ENCODE measurements around the gene CAMK2D. TPM values are rescaled to one million over a fixed set of nuclear protein-coding genes. Genes with fewer than 3 reads are reported as not detected.

Gene CAMK2D
- total and polyA plus RNA-seq, 2 experiments from 2014 or later, result 4.9 to 14.6 TPM

DNA sequence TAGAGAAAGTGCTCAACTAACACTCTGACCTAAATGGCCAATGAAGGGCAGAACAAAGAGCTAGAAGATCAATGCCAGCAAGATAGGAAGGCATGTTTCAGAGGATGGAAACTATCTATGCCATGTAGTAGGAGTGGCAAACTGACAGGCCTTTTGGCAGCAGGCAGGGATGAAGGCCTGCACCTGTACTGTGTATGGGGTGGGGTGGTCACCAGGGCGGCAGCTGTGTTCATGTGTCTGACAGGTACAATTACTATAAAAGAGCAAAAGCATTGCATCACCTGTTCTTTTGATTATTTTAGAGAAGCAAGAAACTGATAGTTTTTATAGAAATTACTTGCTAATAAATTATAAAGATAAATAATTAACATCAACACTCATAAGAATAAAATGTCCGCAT is 239.1 kb downstream of the CAMK2D start:
- no peak for ATAC-seq
- H3K4me2 ChIP-seq, result no peak overlapping the region
- peaks cover 6% of the 10 kb centered on the region; the same call in 2 of the 3 replicates for H3K4me1 Mint-ChIP-seq
- no peak overlapping the region for H3K4me3 Mint-ChIP-seq
- no peaks in the 10 kb centered on the region for H4K20me1 ChIP-seq (replicated peaks; ENCODE audit: insufficient read depth)
- no peak overlapping the region for H3K4me3 ChIP-seq
- no peaks in the 10 kb centered on the region for H3K36me3 Mint-ChIP-seq (ENCODE audit: low read depth)
- no peak for DNase-seq (ENCODE audit: low spot score)
- no peaks in the 10 kb centered on the region for H3K27me3 Mint-ChIP-seq (ENCODE audit: insufficient read depth, low read depth, poor library complexity)
- no peaks in the 10 kb centered on the region for H3K79me2 ChIP-seq (replicated peaks; ENCODE audit: insufficient read depth)
- TF ChIP-seq NANOG (IDR thresholded peaks at IDR 0.05; ENCODE audit: borderline replicate concordance), result no peak
- no peak for TF ChIP-seq ZNF331 (CRISPR knock-in tag; IDR thresholded peaks at IDR 0.05; ENCODE audit: low read depth)
- TF ChIP-seq CREB1 (CRISPR knock-in tag; IDR thresholded peaks at IDR 0.05; ENCODE audit: low read depth), result no peak
- TF ChIP-seq ZNF114 (CRISPR knock-in tag; IDR thresholded peaks at IDR 0.05), result no peak
- TF ChIP-seq, protein P1, sequence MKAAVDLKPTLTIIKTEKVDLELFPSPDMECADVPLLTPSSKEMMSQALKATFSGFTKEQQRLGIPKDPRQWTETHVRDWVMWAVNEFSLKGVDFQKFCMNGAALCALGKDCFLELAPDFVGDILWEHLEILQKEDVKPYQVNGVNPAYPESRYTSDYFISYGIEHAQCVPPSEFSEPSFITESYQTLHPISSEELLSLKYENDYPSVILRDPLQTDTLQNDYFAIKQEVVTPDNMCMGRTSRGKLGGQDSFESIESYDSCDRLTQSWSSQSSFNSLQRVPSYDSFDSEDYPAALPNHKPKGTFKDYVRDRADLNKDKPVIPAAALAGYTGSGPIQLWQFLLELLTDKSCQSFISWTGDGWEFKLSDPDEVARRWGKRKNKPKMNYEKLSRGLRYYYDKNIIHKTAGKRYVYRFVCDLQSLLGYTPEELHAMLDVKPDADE (IDR thresholded peaks at IDR 0.05), result no peak
- TF ChIP-seq EZH2phosphoT487 (IDR thresholded peaks at IDR 0.05; ENCODE audit: unreplicated experiment), result no peak
- TF ChIP-seq ZNF462 (CRISPR knock-in tag; IDR thresholded peaks at IDR 0.05), result no peak
- no peak for TF ChIP-seq REST (IDR thresholded peaks at IDR 0.05; ENCODE audit: unreplicated experiment)
- TF ChIP-seq STAT1 (IDR thresholded peaks at IDR 0.05; ENCODE audit: unreplicated experiment), result no peak
- TF ChIP-seq JUNB (IDR thresholded peaks at IDR 0.05; ENCODE audit: unreplicated experiment), result no peak
- no peak for TF ChIP-seq EZH2 (IDR thresholded peaks at IDR 0.05; ENCODE audit: low read depth, unreplicated experiment)
- TF ChIP-seq POLR2AphosphoS5 (IDR thresholded peaks at IDR 0.05; ENCODE audit: low read depth), result no peak
- TF ChIP-seq, protein P2, sequence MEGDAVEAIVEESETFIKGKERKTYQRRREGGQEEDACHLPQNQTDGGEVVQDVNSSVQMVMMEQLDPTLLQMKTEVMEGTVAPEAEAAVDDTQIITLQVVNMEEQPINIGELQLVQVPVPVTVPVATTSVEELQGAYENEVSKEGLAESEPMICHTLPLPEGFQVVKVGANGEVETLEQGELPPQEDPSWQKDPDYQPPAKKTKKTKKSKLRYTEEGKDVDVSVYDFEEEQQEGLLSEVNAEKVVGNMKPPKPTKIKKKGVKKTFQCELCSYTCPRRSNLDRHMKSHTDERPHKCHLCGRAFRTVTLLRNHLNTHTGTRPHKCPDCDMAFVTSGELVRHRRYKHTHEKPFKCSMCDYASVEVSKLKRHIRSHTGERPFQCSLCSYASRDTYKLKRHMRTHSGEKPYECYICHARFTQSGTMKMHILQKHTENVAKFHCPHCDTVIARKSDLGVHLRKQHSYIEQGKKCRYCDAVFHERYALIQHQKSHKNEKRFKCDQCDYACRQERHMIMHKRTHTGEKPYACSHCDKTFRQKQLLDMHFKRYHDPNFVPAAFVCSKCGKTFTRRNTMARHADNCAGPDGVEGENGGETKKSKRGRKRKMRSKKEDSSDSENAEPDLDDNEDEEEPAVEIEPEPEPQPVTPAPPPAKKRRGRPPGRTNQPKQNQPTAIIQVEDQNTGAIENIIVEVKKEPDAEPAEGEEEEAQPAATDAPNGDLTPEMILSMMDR (conservative IDR thresholded peaks at IDR 0.05; ENCODE audit: low read depth in 2 of 2), result no peak
- peaks cover 9% of the 10 kb centered on the region; the same call in 1 of the 2 replicates for H3K4me1 ChIP-seq (ENCODE audit: insufficient read depth)
- no peaks in the 10 kb centered on the region for H3K36me3 ChIP-seq (ENCODE audit: insufficient read depth)
- no peaks in the 10 kb centered on the region for H3K27me3 ChIP-seq (ENCODE audit: insufficient read depth)
- no peak overlapping the region for H3K27ac Mint-ChIP-seq
- H3K9me2 ChIP-seq (ENCODE audit: insufficient read depth), result no peaks in the 10 kb centered on the region
- H3K27ac ChIP-seq (ENCODE audit: low read depth), result no peak overlapping the region
- H2AFZ ChIP-seq, result no peak overlapping the region
- H3K9me3 Mint-ChIP-seq, result no peaks in the 10 kb centered on the region
- H3F3A ChIP-seq (replicated peaks; ENCODE audit: low read depth), result no peaks in the 10 kb centered on the region
